Endothelial cell of umbilical vein (primary cell): Measurements from ENCODE around the gene SECTM1. TPM values are rescaled to one million over a fixed set of nuclear protein-coding genes. Genes with fewer than 3 reads are reported as not detected.

ENCODE experiments used
- BruUV-seq: library from RNA; stranded (reverse); fragments of 400-500 nt; replicated peaks from 2 replicates; lab custom pipeline; 2021; lab: Mats Ljungman, UMichigan
- CTCF ChIA-PET: fragments of 300-600, 350-600 bp; sonication (Branson Sonifier 250); formaldehyde crosslinking; loops from one replicate; lab custom pipeline; 2021; ENCODE audit warnings: antibody characterized with exemption, inconsistent platforms; lab: Charles Lee
- POLR2A ChIA-PET: fragments of 300-600, 350-600 bp; sonication (Branson Sonifier 250); formaldehyde crosslinking; loops from one replicate; lab custom pipeline; 2021; ENCODE audit warnings: antibody characterized with exemption, inconsistent platforms; lab: Charles Lee
- DNase-seq: peaks from one replicate; pipeline ENCODE4 v3.0.0-alpha.2; 2011; ENCODE audit warnings: low read depth, low spot score
- FAIRE-seq: peaks from 2 replicates; lab custom pipeline; 2011; peaks lifted over from hg19 to GRCh38; lab: Jason Lieb, UNC
- H2AFZ ChIP-seq: 2 replicates; pipeline ENCODE4 v1.6.0; 2012; ENCODE audit warnings: low read depth, low read length, control low read depth, inconsistent platforms
- H3K27ac ChIP-seq: 2 replicates; pipeline ENCODE4 v1.5.1; 2011; ENCODE audit warnings: low read depth, mild to moderate bottlenecking, control low read depth, low read length, moderate library complexity; ENCODE audit not compliant: insufficient read depth
- H3K27me3 ChIP-seq, 2 experiments: 2 replicates each; pipeline versions ENCODE4 v1.6.0 to v1.6.1; 2011; ENCODE audit warnings: low read length in 2 of 2, mixed read lengths in 1 of 2; ENCODE audit not compliant: control insufficient read depth in 2 of 2, insufficient read depth in 2 of 2
- H3K36me3 ChIP-seq, 2 experiments: 2 replicates in 1 of 2; 3 replicates in 1 of 2; pipeline ENCODE4 v1.5.1; 2011; ENCODE audit warnings: low read length in 2 of 2, mild to moderate bottlenecking in 1 of 2, moderate library complexity in 1 of 2; ENCODE audit not compliant: control insufficient read depth in 2 of 2, insufficient read depth in 2 of 2; ENCODE audit errors: extremely low read depth in 1 of 2
- H3K4me1 ChIP-seq: 3 replicates; pipeline ENCODE4 v1.5.1; 2011; ENCODE audit warnings: mild to moderate bottlenecking, low read length; ENCODE audit not compliant: control insufficient read depth, insufficient read depth; ENCODE audit errors: extremely low read depth
- H3K4me2 ChIP-seq: 2 replicates; pipeline ENCODE4 v1.6.1; 2011; ENCODE audit warnings: low read length, control low read depth, mixed read lengths; ENCODE audit not compliant: insufficient read depth
- H3K4me3 ChIP-seq, 3 experiments: fragments of 200-600 bp in 1 of 3; sonication (generic), shearing (Covaris generic) in 1 of 3; replicated peaks in 1 of 3; 2 replicates each; pipeline ENCODE4 v1.5.1; 2011 to 2016; ENCODE audit warnings: control low read depth in 3 of 3, low read length in 3 of 3, mild to moderate bottlenecking in 2 of 3, inconsistent platforms in 1 of 3, low read depth in 1 of 3, moderate library complexity in 1 of 3; ENCODE audit not compliant: insufficient read depth in 1 of 3
- H3K79me2 ChIP-seq: 2 replicates; pipeline ENCODE4 v1.6.0; 2012; ENCODE audit warnings: low read length, inconsistent platforms; ENCODE audit not compliant: control insufficient read depth, insufficient read depth
- H3K9ac ChIP-seq: replicated peaks from 2 replicates; pipeline ENCODE3; 2011; ENCODE audit warnings: low read length, control low read depth; ENCODE audit not compliant: insufficient read depth; ENCODE audit errors: extremely low read depth
- H3K9me1 ChIP-seq: replicated peaks from 3 replicates; pipeline ENCODE4 v1.6.0; 2011; ENCODE audit warnings: mild to moderate bottlenecking, low read length; ENCODE audit not compliant: control insufficient read depth, insufficient read depth; ENCODE audit errors: extremely low read depth
- H3K9me3 ChIP-seq: replicated peaks from 2 replicates; pipeline ENCODE4 v1.5.1; 2012; ENCODE audit warnings: low read length, inconsistent platforms; ENCODE audit not compliant: control insufficient read depth, insufficient read depth
- H4K20me1 ChIP-seq: replicated peaks from 2 replicates; pipeline ENCODE3; 2011; ENCODE audit warnings: mild to moderate bottlenecking, low read length; ENCODE audit not compliant: control insufficient read depth, insufficient read depth; ENCODE audit errors: extremely low read depth
- EZH2 ChIP-seq: IDR thresholded peaks from 2 replicates; pipeline ENCODE4 v1.6.1; 2012; ENCODE audit warnings: borderline replicate concordance, low read depth, mild to moderate bottlenecking, moderate library complexity, low read length, inconsistent platforms; ENCODE audit not compliant: severe bottlenecking
- FOS ChIP-seq: IDR thresholded peaks from 2 replicates; pipeline ENCODE4 v1.6.1; 2011; ENCODE audit warnings: mild to moderate bottlenecking, low read length, moderate library complexity, borderline replicate concordance; ENCODE audit not compliant: insufficient read depth
- GATA2 ChIP-seq: IDR thresholded peaks from 2 replicates; pipeline ENCODE4 v1.7.0; 2011; ENCODE audit warnings: low read depth, mild to moderate bottlenecking, moderate library complexity, mixed read lengths, low read length; ENCODE audit not compliant: insufficient read length, insufficient read depth
- JUN ChIP-seq: IDR thresholded peaks from 2 replicates; pipeline ENCODE4 v1.6.1; 2011; ENCODE audit warnings: borderline replicate concordance, low read depth; ENCODE audit not compliant: insufficient read length, insufficient read depth
- MAX ChIP-seq: IDR thresholded peaks from 2 replicates; pipeline ENCODE4 v1.6.1; 2011; ENCODE audit not compliant: insufficient read depth, insufficient read length
- MYC ChIP-seq: IDR thresholded peaks from one replicate; pipeline ENCODE4 v1.6.1; 2011; ENCODE audit warnings: mild to moderate bottlenecking, low read depth, low read length
- POLR2A ChIP-seq: IDR thresholded peaks from 2 replicates; pipeline ENCODE4 v1.6.1; 2012; ENCODE audit warnings: low read depth, mild to moderate bottlenecking, control low read depth, low read length
- POLR2AphosphoS5 ChIP-seq: IDR thresholded peaks from 2 replicates; pipeline ENCODE4 v1.6.1; 2012; ENCODE audit warnings: low read depth, mild to moderate bottlenecking, control low read depth, low read length, moderate library complexity; ENCODE audit not compliant: insufficient read depth
- dilution Hi-C: fragments of 300-500 bp; cut with MboI; formaldehyde crosslinking; loops from one replicate; pipeline ENCODE4 v1.15.0; 2019; ENCODE audit warnings: low sequenced_read_pairs; ENCODE audit not compliant: extremely low pct_ligation_motif_present
- intact Hi-C: fragments of 100-400 bp; cut with micrococcal nuclease; formaldehyde crosslinking; loops from one replicate; pipeline ENCODE4 v1.10.0; 2022
- polyA plus RNA-seq, 4 experiments: library from polyadenylated mRNA; depleted of rRNA in 3 of 4; stranded (reverse) in 3 of 4; unstranded in 1 of 4; fragments of >200 nt; gene quantifications; 2 replicates each; pipeline versions ENCODE4 v1.2.1 to v1.2.3, GENCODE V29; 2011 to 2012; ENCODE audit warnings: missing spikeins in 1 of 4
- total RNA-seq: library from RNA; stranded (reverse); gene quantifications from 2 replicates; pipeline ENCODE4 v1.2.3, GENCODE V29; 2021
- TF ChIP-seq, protein P1 (sequence below), 2 donors: IDR thresholded peaks; 1 replicate in 1 of 2; 2 replicates in 1 of 2; pipeline ENCODE4 v1.5.1; 2011; ENCODE audit warnings: low read length in 2 of 2, mild to moderate bottlenecking in 2 of 2, moderate library complexity in 2 of 2, control low read depth in 1 of 2, inconsistent platforms in 1 of 2, low read depth in 1 of 2; ENCODE audit not compliant: insufficient read depth in 1 of 2; ENCODE audit errors: extremely low read depth in 1 of 2

SECTM1 gene
- total and polyA plus RNA-seq, 2 donors (not counting 3 experiments of a cell fraction or from before 2014, with no cell fraction given), result 1.9 to 2.3 TPM

DNA sequence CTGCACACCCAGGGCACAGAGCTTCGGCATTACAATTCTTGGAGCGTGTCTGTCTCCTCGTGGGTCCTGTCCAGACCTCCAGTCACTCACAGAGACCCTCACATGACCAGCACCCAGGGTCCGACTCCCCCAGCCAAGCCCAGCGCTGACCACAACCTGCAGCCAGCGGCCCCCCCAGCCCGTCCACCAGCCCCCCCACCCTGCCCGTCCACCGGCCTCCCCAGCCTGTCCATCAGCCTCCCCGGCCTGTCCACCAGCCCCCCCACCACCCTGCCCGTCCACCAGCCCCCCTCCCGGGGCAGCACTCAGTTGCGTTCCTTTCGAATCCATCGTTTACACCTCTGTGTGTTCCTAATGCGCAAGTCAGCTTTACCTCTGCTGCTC, 5.8 kb downstream of the SECTM1 start:
- no peak overlapping the region for H3K4me3 ChIP-seq
- no peaks in the 10 kb centered on the region for H3K36me3 ChIP-seq
- no peak overlapping the region for H3K27ac ChIP-seq
- DNase-seq (no peak), FAIRE-seq (no peak)
- no peak overlapping the region for H3K9ac ChIP-seq
- no peaks in the 10 kb centered on the region for H3K27me3 ChIP-seq
- CTCF ChIA-PET, result no interaction called here
- dilution Hi-C loops, result no loop called here
- no peak overlapping the region for H2AFZ ChIP-seq
- TF ChIP-seq MAX, result no peak
- TF ChIP-seq JUN, result no peak
- no peak for TF ChIP-seq POLR2A
- TF ChIP-seq MYC, result no peak
- TF ChIP-seq, protein P1, sequence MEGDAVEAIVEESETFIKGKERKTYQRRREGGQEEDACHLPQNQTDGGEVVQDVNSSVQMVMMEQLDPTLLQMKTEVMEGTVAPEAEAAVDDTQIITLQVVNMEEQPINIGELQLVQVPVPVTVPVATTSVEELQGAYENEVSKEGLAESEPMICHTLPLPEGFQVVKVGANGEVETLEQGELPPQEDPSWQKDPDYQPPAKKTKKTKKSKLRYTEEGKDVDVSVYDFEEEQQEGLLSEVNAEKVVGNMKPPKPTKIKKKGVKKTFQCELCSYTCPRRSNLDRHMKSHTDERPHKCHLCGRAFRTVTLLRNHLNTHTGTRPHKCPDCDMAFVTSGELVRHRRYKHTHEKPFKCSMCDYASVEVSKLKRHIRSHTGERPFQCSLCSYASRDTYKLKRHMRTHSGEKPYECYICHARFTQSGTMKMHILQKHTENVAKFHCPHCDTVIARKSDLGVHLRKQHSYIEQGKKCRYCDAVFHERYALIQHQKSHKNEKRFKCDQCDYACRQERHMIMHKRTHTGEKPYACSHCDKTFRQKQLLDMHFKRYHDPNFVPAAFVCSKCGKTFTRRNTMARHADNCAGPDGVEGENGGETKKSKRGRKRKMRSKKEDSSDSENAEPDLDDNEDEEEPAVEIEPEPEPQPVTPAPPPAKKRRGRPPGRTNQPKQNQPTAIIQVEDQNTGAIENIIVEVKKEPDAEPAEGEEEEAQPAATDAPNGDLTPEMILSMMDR (IDR thresholded peaks at IDR 0.05; ENCODE audit: extremely low read depth in 1 of 2, insufficient read depth in 1 of 2, low read depth in 1 of 2, low read length in 2 of 2), result no peak
- no peak for TF ChIP-seq POLR2AphosphoS5
- no peak for TF ChIP-seq FOS
- no peak for TF ChIP-seq EZH2
- no peak for TF ChIP-seq GATA2
- no TSS peak for BruUV-seq
- H3K79me2 ChIP-seq, result no peaks in the 10 kb centered on the region
- H3K4me1 ChIP-seq, result no peaks in the 10 kb centered on the region
- intact Hi-C loops, result no loop called here
- POLR2A ChIA-PET, result no interaction called here
- H4K20me1 ChIP-seq, result no peaks in the 10 kb centered on the region
- no peaks in the 10 kb centered on the region for H3K9me3 ChIP-seq
- H3K9me1 ChIP-seq, result no peaks in the 10 kb centered on the region
- no peak overlapping the region for H3K4me2 ChIP-seq
